ENCODE measurements around the gene WDR7.

Gene WDR7

GRCh38 chr18:56799756-56800155 is 148.6 kb downstream of the WDR7 start:
- H3K27me3 ChIP-seq (ENCODE audit: control insufficient read depth in 3 of 3, insufficient read depth in 3 of 3, low read depth in 1 of 3, low read length in 3 of 3), result no peaks in the 10 kb centered on the region
- no peak overlapping the region for H2BK5ac ChIP-seq (ENCODE audit: low read length)
- no peak overlapping the region for H3K9ac ChIP-seq (ENCODE audit: low read depth, low read length, poor library complexity)
- no peak overlapping the region for H4K8ac ChIP-seq (ENCODE audit: low read depth, low read length)
- no peak overlapping the region for H3K18ac ChIP-seq (ENCODE audit: low read length)
- no peak overlapping the region for H3K23ac ChIP-seq (ENCODE audit: low read depth, low read length, poor library complexity)
- H3K9me3 ChIP-seq (replicated peaks in 1 of 2; ENCODE audit: control insufficient read depth in 2 of 2, insufficient read depth in 1 of 2, low read depth in 1 of 2, low read length in 2 of 2), result no peaks in the 10 kb centered on the region
- H2AK5ac ChIP-seq (ENCODE audit: low read depth, low read length), result no peak overlapping the region
- DNase-seq (ENCODE audit: low spot score), result no peak
- H3K4ac ChIP-seq (ENCODE audit: low read length), result no peak overlapping the region
- H2BK15ac ChIP-seq (ENCODE audit: low read length), result no peak overlapping the region
- H2BK120ac ChIP-seq (ENCODE audit: low read depth, low read length), result no peak overlapping the region
- no peaks in the 10 kb centered on the region for H3K36me3 ChIP-seq (replicated peaks in 1 of 2; ENCODE audit: control insufficient read depth in 2 of 2, insufficient read depth in 2 of 2, low read length in 2 of 2)
- no CpG with 5 or more reads among the region's 2 CpGs for WGBS, 2 donors (ENCODE audit: extremely low coverage in 2 of 2, insufficient read length in 2 of 2, insufficient replicate concordance in 1 of 2)
- H4K91ac ChIP-seq (ENCODE audit: low read depth, low read length, poor library complexity), result no peak overlapping the region
- H3K4me3 ChIP-seq (ENCODE audit: low read length in 2 of 2), result no peak overlapping the region
- no peaks in the 10 kb centered on the region for H3K79me1 ChIP-seq (ENCODE audit: low read depth, low read length)
- H2AFZ ChIP-seq (ENCODE audit: low read length), result no peak overlapping the region
- H3K27ac ChIP-seq (replicated peaks; ENCODE audit: low read length), result no peak overlapping the region
- H3K4me1 ChIP-seq (ENCODE audit: control insufficient read depth in 2 of 2, insufficient read depth in 1 of 2, low read depth in 1 of 2, low read length in 2 of 2), result no peaks in the 10 kb centered on the region
- no peak overlapping the region for H2BK12ac ChIP-seq (ENCODE audit: low read length)
- no peak overlapping the region for H3K4me2 ChIP-seq (ENCODE audit: insufficient read depth, low read length, poor library complexity, severe bottlenecking)
- no peak overlapping the region for H3K14ac ChIP-seq (ENCODE audit: low read length)

GRCh38 chr18:56803051-56803450 is 151.9 kb downstream of the WDR7 start:
- no peaks in the 10 kb centered on the region for H3K27me3 ChIP-seq (ENCODE audit: control insufficient read depth in 3 of 3, insufficient read depth in 3 of 3, low read depth in 1 of 3, low read length in 3 of 3)
- H3K18ac ChIP-seq (ENCODE audit: low read length), result no peak overlapping the region
- no peak overlapping the region for H2AK5ac ChIP-seq (ENCODE audit: low read depth, low read length)
- H3K4ac ChIP-seq (ENCODE audit: low read length), result no peak overlapping the region
- H3K27ac ChIP-seq (replicated peaks; ENCODE audit: low read length), result no peak overlapping the region
- no peaks in the 10 kb centered on the region for H3K79me1 ChIP-seq (ENCODE audit: low read depth, low read length)
- H2AFZ ChIP-seq (ENCODE audit: low read length), result no peak overlapping the region
- no peak overlapping the region for H2BK12ac ChIP-seq (ENCODE audit: low read length)
- no peak overlapping the region for H3K9ac ChIP-seq (ENCODE audit: low read depth, low read length, poor library complexity)
- no peak overlapping the region for H3K14ac ChIP-seq (ENCODE audit: low read length)
- no peak overlapping the region for H4K8ac ChIP-seq (ENCODE audit: low read depth, low read length)
- 100% methylated on average over 1 of the region's 1 CpG; no CpG with 5 or more reads in 1 of the 2 donors for WGBS, 2 donors (ENCODE audit: extremely low coverage in 2 of 2, insufficient read length in 2 of 2, insufficient replicate concordance in 1 of 2)
- H2BK5ac ChIP-seq (ENCODE audit: low read length), result no peak overlapping the region
- no peaks in the 10 kb centered on the region for H3K9me3 ChIP-seq (replicated peaks in 1 of 2; ENCODE audit: control insufficient read depth in 2 of 2, insufficient read depth in 1 of 2, low read depth in 1 of 2, low read length in 2 of 2)
- no peak overlapping the region for H2BK15ac ChIP-seq (ENCODE audit: low read length)
- no peaks in the 10 kb centered on the region for H3K36me3 ChIP-seq (replicated peaks in 1 of 2; ENCODE audit: control insufficient read depth in 2 of 2, insufficient read depth in 2 of 2, low read length in 2 of 2)
- peaks cover 0 to 4% of the 10 kb centered on the region in 2 donors for H3K4me1 ChIP-seq (ENCODE audit: control insufficient read depth in 2 of 2, insufficient read depth in 1 of 2, low read depth in 1 of 2, low read length in 2 of 2)
- DNase-seq (ENCODE audit: low spot score), result no peak
- H3K23ac ChIP-seq (ENCODE audit: low read depth, low read length, poor library complexity), result no peak overlapping the region
- H2BK120ac ChIP-seq (ENCODE audit: low read depth, low read length), result no peak overlapping the region
- no peak overlapping the region for H4K91ac ChIP-seq (ENCODE audit: low read depth, low read length, poor library complexity)
- H3K4me3 ChIP-seq (ENCODE audit: low read length in 2 of 2), result no peak overlapping the region
- no peak overlapping the region for H3K4me2 ChIP-seq (ENCODE audit: insufficient read depth, low read length, poor library complexity, severe bottlenecking)

- no CpG with 5 or more reads among the region's 5 CpGs for WGBS, 2 donors (ENCODE audit: extremely low coverage in 2 of 2, insufficient read length in 2 of 2, insufficient replicate concordance in 1 of 2)
- no peak overlapping the region for H3K4me3 ChIP-seq (ENCODE audit: low read length in 2 of 2)
- no peak overlapping the region for H3K4ac ChIP-seq (ENCODE audit: low read length)
- no peaks in the 10 kb centered on the region for H3K36me3 ChIP-seq (replicated peaks in 1 of 2; ENCODE audit: control insufficient read depth in 2 of 2, insufficient read depth in 2 of 2, low read length in 2 of 2)
- no peak overlapping the region for H2BK120ac ChIP-seq (ENCODE audit: low read depth, low read length)
- H3K9ac ChIP-seq (ENCODE audit: low read depth, low read length, poor library complexity), result no peak overlapping the region
- H2BK5ac ChIP-seq (ENCODE audit: low read length), result no peak overlapping the region
- H3K27ac ChIP-seq (replicated peaks; ENCODE audit: low read length), result no peak overlapping the region
- H3K4me2 ChIP-seq (ENCODE audit: insufficient read depth, low read length, poor library complexity, severe bottlenecking), result no peak overlapping the region
- no peak overlapping the region for H3K14ac ChIP-seq (ENCODE audit: low read length)
- no peaks in the 10 kb centered on the region for H3K27me3 ChIP-seq (ENCODE audit: control insufficient read depth in 3 of 3, insufficient read depth in 3 of 3, low read depth in 1 of 3, low read length in 3 of 3)
- no peak overlapping the region for H3K18ac ChIP-seq (ENCODE audit: low read length)
- H2AFZ ChIP-seq (ENCODE audit: low read length), result no peak overlapping the region
- H3K9me3 ChIP-seq (replicated peaks in 1 of 2; ENCODE audit: control insufficient read depth in 2 of 2, insufficient read depth in 1 of 2, low read depth in 1 of 2, low read length in 2 of 2), result no peaks in the 10 kb centered on the region
- no peaks in the 10 kb centered on the region for H3K79me1 ChIP-seq (ENCODE audit: low read depth, low read length)
- H3K23ac ChIP-seq (ENCODE audit: low read depth, low read length, poor library complexity), result no peak overlapping the region
- H2AK5ac ChIP-seq (ENCODE audit: low read depth, low read length), result no peak overlapping the region
- H2BK15ac ChIP-seq (ENCODE audit: low read length), result no peak overlapping the region
- DNase-seq (ENCODE audit: low spot score), result no peak
- H3K4me1 ChIP-seq (ENCODE audit: control insufficient read depth in 2 of 2, insufficient read depth in 1 of 2, low read depth in 1 of 2, low read length in 2 of 2), result peaks cover 0 to 6% of the 10 kb centered on the region in 2 donors
- H4K8ac ChIP-seq (ENCODE audit: low read depth, low read length), result no peak overlapping the region
- no peak overlapping the region for H2BK12ac ChIP-seq (ENCODE audit: low read length)
- H4K91ac ChIP-seq (ENCODE audit: low read depth, low read length, poor library complexity), result no peak overlapping the region
Measured at GRCh38 chr18:56804395-56804794, 153.2 kb downstream of the WDR7 start.

DNA sequence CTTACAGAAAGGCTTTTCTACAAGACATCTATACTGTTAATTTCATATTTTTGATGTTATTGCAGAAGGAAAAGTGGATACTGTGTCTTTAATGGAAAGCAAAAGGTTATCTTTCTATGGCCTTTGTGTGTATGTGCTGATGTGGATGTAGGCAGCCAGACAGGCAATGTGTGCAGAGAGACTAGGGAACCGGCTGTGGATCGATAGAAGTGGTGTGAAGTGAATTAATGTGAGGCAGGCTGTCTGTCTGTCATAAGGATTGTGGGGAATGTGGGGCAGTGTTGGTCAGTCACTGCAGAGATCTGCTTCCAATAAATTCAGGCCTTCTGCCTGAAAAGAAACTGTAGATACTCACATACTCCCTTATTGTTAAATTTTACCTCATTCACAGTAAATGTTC is 156.7 kb downstream of the WDR7 start:
- no peaks in the 10 kb centered on the region for H3K79me1 ChIP-seq (ENCODE audit: low read depth, low read length)
- DNase-seq (ENCODE audit: low spot score), result no peak
- no peak overlapping the region for H4K91ac ChIP-seq (ENCODE audit: low read depth, low read length, poor library complexity)
- no peak overlapping the region for H3K27ac ChIP-seq (replicated peaks; ENCODE audit: low read length)
- no peak overlapping the region for H4K8ac ChIP-seq (ENCODE audit: low read depth, low read length)
- H3K14ac ChIP-seq (ENCODE audit: low read length), result no peak overlapping the region
- H3K23ac ChIP-seq (ENCODE audit: low read depth, low read length, poor library complexity), result no peak overlapping the region
- no peak overlapping the region for H2BK5ac ChIP-seq (ENCODE audit: low read length)
- H3K9ac ChIP-seq (ENCODE audit: low read depth, low read length, poor library complexity), result no peak overlapping the region
- no peak overlapping the region for H2BK120ac ChIP-seq (ENCODE audit: low read depth, low read length)
- H2BK12ac ChIP-seq (ENCODE audit: low read length), result no peak overlapping the region
- no peak overlapping the region for H3K18ac ChIP-seq (ENCODE audit: low read length)
- no peak overlapping the region for H3K4ac ChIP-seq (ENCODE audit: low read length)
- H3K36me3 ChIP-seq (replicated peaks in 1 of 2; ENCODE audit: control insufficient read depth in 2 of 2, insufficient read depth in 2 of 2, low read length in 2 of 2), result no peaks in the 10 kb centered on the region
- H3K4me3 ChIP-seq (ENCODE audit: low read length in 2 of 2), result no peak overlapping the region
- H2BK15ac ChIP-seq (ENCODE audit: low read length), result no peak overlapping the region
- peaks cover 1 to 6% of the 10 kb centered on the region in 2 donors for H3K4me1 ChIP-seq (ENCODE audit: control insufficient read depth in 2 of 2, insufficient read depth in 1 of 2, low read depth in 1 of 2, low read length in 2 of 2)
- H3K9me3 ChIP-seq (replicated peaks in 1 of 2; ENCODE audit: control insufficient read depth in 2 of 2, insufficient read depth in 1 of 2, low read depth in 1 of 2, low read length in 2 of 2), result no peaks in the 10 kb centered on the region
- no peaks in the 10 kb centered on the region for H3K27me3 ChIP-seq (ENCODE audit: control insufficient read depth in 3 of 3, insufficient read depth in 3 of 3, low read depth in 1 of 3, low read length in 3 of 3)
- H2AK5ac ChIP-seq (ENCODE audit: low read depth, low read length), result no peak overlapping the region
- no CpG with 5 or more reads among the region's 2 CpGs for WGBS, 2 donors (ENCODE audit: extremely low coverage in 2 of 2, insufficient read length in 2 of 2, insufficient replicate concordance in 1 of 2)
- H3K4me2 ChIP-seq (ENCODE audit: insufficient read depth, low read length, poor library complexity, severe bottlenecking), result no peak overlapping the region
- H2AFZ ChIP-seq (ENCODE audit: low read length), result peak overlapping the region; percentile 27

All from neuronal stem cell (in vitro differentiated cells).